Fibroblast of skin of right quadriceps (primary cell): ENCODE measurements around the gene CDC20.

Source experiments
- DNase-seq: peaks from one replicate; pipeline ENCODE4 v3.0.0-alpha.2; 2013

Gene CDC20

GRCh38 chr1:43329995-43330751 is 28.6 kb upstream of the CDC20 start:
- peak; percentile 83 for DNase-seq

- DNase-seq, result no peak
Observed at GRCh38 chr1:43331688-43332087, 27.1 kb upstream of the CDC20 start.

GRCh38 chr1:43334453-43335205 is 24.2 kb upstream of the CDC20 start:
- no peak for DNase-seq

- no peak for DNase-seq
Observed at GRCh38 chr1:43337588-43337987, 21.2 kb upstream of the CDC20 start, which contains the start of gene MPL. TSS of gene MPL (plus strand) at chr1:43337818. CDS start at chr1:43337849, 31 bp downstream.

GRCh38 chr1:43338001-43338400 is 20.8 kb upstream of the CDC20 start:
- DNase-seq, result no peak

- no peak for DNase-seq
Observed at GRCh38 chr1:43339584-43340232, 19.1 kb upstream of the CDC20 start.

GRCh38 chr1:43340559-43340958 is 18.2 kb upstream of the CDC20 start:
- DNase-seq, result no peak

- no peak for DNase-seq
Observed at GRCh38 chr1:43344267-43344850, 14.4 kb upstream of the CDC20 start.

GRCh38 chr1:43345120-43345519 is 13.7 kb upstream of the CDC20 start:
- DNase-seq, result no peak

- DNase-seq, result no peak
Observed at GRCh38 chr1:43346636-43347035, 12.1 kb upstream of the CDC20 start.

- DNase-seq, result no peak
Observed at GRCh38 chr1:43348343-43348808, 10.4 kb upstream of the CDC20 start.

GRCh38 chr1:43348809-43349593 is 9.8 kb upstream of the CDC20 start:
- peak; percentile 39 for DNase-seq

GRCh38 chr1:43349594-43350306 is 9.0 kb upstream of the CDC20 start:
- DNase-seq, result peak; percentile 86

- DNase-seq, result no peak
Observed at GRCh38 chr1:43350976-43351375, 7.8 kb upstream of the CDC20 start.

- DNase-seq, result no peak
Observed at GRCh38 chr1:43351421-43352350, 7.1 kb upstream of the CDC20 start.

GRCh38 chr1:43352351-43352705 is 6.5 kb upstream of the CDC20 start:
- no peak for DNase-seq

- DNase-seq, result no peak
Observed at GRCh38 chr1:43352881-43353280, 5.9 kb upstream of the CDC20 start.

- DNase-seq, result no peak
Observed at GRCh38 chr1:43354471-43354870, 4.3 kb upstream of the CDC20 start.

- peak; percentile 35 for DNase-seq
Observed at GRCh38 chr1:43354936-43355335, 3.8 kb upstream of the CDC20 start.

GRCh38 chr1:43357251-43357650 is 1.5 kb upstream of the CDC20 start:
- no peak for DNase-seq
